Gastroesophageal sphincter (tissue), 4 donors: Measurements from ENCODE around the gene TFPT. TPM values are rescaled to one million over a fixed set of nuclear protein-coding genes. Genes with fewer than 3 reads are reported as not detected.

Source experiments
- ATAC-seq: fragments of 150-250 bp; one replicate; pipeline ENCODE4 v1.9.1; 2016; ENCODE audit warnings: mild to moderate bottlenecking, moderate library complexity
- H3K27ac ChIP-seq, 4 donors: fragments of 200-600 bp; sonication (generic) in 3 of 4; 1 replicate in 3 of 4; 2 replicates in 1 of 4; pipeline ENCODE4 v1.5.1; 2016 to 2019
- H3K27me3 ChIP-seq: fragments of 200-600 bp; sonication (generic); one replicate; pipeline ENCODE4 v1.5.1; 2019
- H3K36me3 ChIP-seq, 2 donors: fragments of 200-600 bp; sonication (generic); one replicate each; pipeline ENCODE4 v1.5.1; 2019; ENCODE audit warnings: control low read depth in 1 of 2
- H3K4me1 ChIP-seq, 3 donors: fragments of 200-600 bp; sonication (generic); 1 replicate in 2 of 3; 2 replicates in 1 of 3; pipeline ENCODE4 v1.5.1; 2016 to 2019; ENCODE audit warnings: control low read depth in 2 of 3
- H3K4me3 ChIP-seq, 2 donors: fragments of 200-600 bp; sonication (generic); one replicate each; pipeline ENCODE4 v1.5.1; 2019; ENCODE audit warnings: mild to moderate bottlenecking in 1 of 2, moderate library complexity in 1 of 2
- H3K9me3 ChIP-seq, 3 donors: fragments of 200-600 bp; sonication (generic); one replicate each; pipeline ENCODE4 v1.5.1; 2017 to 2019; ENCODE audit warnings: control low read depth in 2 of 3
- EP300 ChIP-seq: sonication (generic); formaldehyde crosslinking; IDR thresholded peaks from one replicate; pipeline ENCODE4 v1.6.1; 2017; ENCODE audit warnings: antibody characterized with exemption, mild to moderate bottlenecking
- POLR2A ChIP-seq, 2 donors: fragments of 450-650 bp; IDR thresholded peaks; one replicate each; pipeline ENCODE4 v1.6.1; 2017; ENCODE audit warnings: antibody characterized with exemption in 2 of 2, mild to moderate bottlenecking in 2 of 2, moderate library complexity in 1 of 2
- POLR2AphosphoS5 ChIP-seq: sonication (generic); formaldehyde crosslinking; IDR thresholded peaks from one replicate; pipeline ENCODE4 v1.6.1; 2017; ENCODE audit warnings: antibody characterized with exemption
- WGBS, 2 donors: methylation state at CpG; one replicate each; pipeline ENCODE4 v1.1.5; 2018; ENCODE audit warnings: low coverage in 1 of 2; 5-methylcytosine and 5-hydroxymethylcytosine counted together
- total RNA-seq, 4 donors: library from RNA; depleted of rRNA; stranded (reverse); fragments of >200 nt; gene quantifications; one replicate each; pipeline ENCODE4 v1.1.0, GENCODE V29; 2016
- TF ChIP-seq, protein P1 (sequence below), 4 experiments: fragments of 200-600 bp in 2 of 4; fragments of 450-650 bp in 2 of 4; sonication (generic) in 1 of 4; IDR thresholded peaks; one replicate each; pipeline ENCODE4 v1.5.1; 2017 to 2019; ENCODE audit warnings: antibody characterized with exemption in 4 of 4, mild to moderate bottlenecking in 2 of 4, moderate library complexity in 2 of 4

The TFPT gene
- total RNA-seq, 4 donors from 2014 or later: 12.5 to 20.9 (median 15.2) TPM

DNA sequence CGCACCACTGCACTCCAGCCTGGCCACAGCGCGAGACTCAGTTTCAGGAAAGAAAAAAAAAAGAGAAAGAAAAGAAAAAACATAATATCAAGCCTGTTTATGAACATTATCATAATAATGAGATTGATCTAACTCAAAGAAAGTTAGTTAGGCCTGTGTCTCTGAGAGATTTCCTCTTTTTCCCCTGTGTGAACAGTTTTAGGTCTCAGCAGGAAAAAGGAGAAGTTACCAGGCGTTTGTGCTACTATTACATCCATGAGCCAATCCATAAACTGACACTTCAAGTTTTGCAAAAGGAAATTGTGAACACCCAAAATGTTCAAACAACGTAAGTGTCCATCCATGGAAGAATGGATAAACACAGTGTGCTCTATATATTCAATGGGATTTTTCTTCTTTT is 38.1 kb downstream of the TFPT start:
- TF ChIP-seq POLR2A (IDR thresholded peaks at IDR 0.05) (no peak), POLR2AphosphoS5 (no peak), EP300 (no peak)
- TF ChIP-seq, protein P1, sequence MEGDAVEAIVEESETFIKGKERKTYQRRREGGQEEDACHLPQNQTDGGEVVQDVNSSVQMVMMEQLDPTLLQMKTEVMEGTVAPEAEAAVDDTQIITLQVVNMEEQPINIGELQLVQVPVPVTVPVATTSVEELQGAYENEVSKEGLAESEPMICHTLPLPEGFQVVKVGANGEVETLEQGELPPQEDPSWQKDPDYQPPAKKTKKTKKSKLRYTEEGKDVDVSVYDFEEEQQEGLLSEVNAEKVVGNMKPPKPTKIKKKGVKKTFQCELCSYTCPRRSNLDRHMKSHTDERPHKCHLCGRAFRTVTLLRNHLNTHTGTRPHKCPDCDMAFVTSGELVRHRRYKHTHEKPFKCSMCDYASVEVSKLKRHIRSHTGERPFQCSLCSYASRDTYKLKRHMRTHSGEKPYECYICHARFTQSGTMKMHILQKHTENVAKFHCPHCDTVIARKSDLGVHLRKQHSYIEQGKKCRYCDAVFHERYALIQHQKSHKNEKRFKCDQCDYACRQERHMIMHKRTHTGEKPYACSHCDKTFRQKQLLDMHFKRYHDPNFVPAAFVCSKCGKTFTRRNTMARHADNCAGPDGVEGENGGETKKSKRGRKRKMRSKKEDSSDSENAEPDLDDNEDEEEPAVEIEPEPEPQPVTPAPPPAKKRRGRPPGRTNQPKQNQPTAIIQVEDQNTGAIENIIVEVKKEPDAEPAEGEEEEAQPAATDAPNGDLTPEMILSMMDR (IDR thresholded peaks at IDR 0.05): no peak
- no peaks in the 10 kb centered on the region for H3K36me3 ChIP-seq
- no peak overlapping the region for H3K27ac ChIP-seq
- no peak for ATAC-seq
- H3K9me3 ChIP-seq: peaks cover 0 to 17% (median 0%) of the 10 kb centered on the region in 3 donors
- H3K27me3 ChIP-seq: peaks cover 19% of the 10 kb centered on the region
- no peak overlapping the region for H3K4me3 ChIP-seq
- 73 to 77% methylated on average over 3 to 5 of the region's 5 CpGs for WGBS, 2 donors
- no peaks in the 10 kb centered on the region for H3K4me1 ChIP-seq

- Histone ChIP-seq H3K4me1 (no peaks in the 10 kb centered on the region), H3K4me3 (no peak overlapping the region), H3K9me3 (peaks cover 0 to 2% (median 0%) of the 10 kb centered on the region in 3 donors), H3K27me3 (peaks cover 20% of the 10 kb centered on the region), H3K36me3 (no peaks in the 10 kb centered on the region), H3K27ac (no peak overlapping the region)
- 79 to 93% methylated on average over 5 of the region's 9 CpGs for WGBS, 2 donors
- no peak for TF ChIP-seq POLR2AphosphoS5
- TF ChIP-seq, protein P1 (IDR thresholded peaks at IDR 0.05): no peak
- ATAC-seq: no peak
These were observed 40.6 kb downstream of the TFPT start for GRCh38 chr19:54074851-54075250.

GRCh38 chr19:54073829-54074228 is 41.6 kb downstream of the TFPT start:
- peaks cover 19% of the 10 kb centered on the region for H3K27me3 ChIP-seq
- 80 to 85% methylated on average over 6 to 10 of the region's 10 CpGs for WGBS, 2 donors
- H3K4me3 ChIP-seq: no peak overlapping the region
- TF ChIP-seq POLR2AphosphoS5: no peak
- TF ChIP-seq, protein P1 (IDR thresholded peaks at IDR 0.05): no peak
- no peak for TF ChIP-seq EP300
- no peak for TF ChIP-seq POLR2A (IDR thresholded peaks at IDR 0.05)
- H3K9me3 ChIP-seq: peaks cover 0 to 11% (median 0%) of the 10 kb centered on the region in 3 donors
- H3K4me1 ChIP-seq: no peaks in the 10 kb centered on the region
- H3K36me3 ChIP-seq: no peaks in the 10 kb centered on the region
- ATAC-seq: no peak
- no peak overlapping the region for H3K27ac ChIP-seq

DNA sequence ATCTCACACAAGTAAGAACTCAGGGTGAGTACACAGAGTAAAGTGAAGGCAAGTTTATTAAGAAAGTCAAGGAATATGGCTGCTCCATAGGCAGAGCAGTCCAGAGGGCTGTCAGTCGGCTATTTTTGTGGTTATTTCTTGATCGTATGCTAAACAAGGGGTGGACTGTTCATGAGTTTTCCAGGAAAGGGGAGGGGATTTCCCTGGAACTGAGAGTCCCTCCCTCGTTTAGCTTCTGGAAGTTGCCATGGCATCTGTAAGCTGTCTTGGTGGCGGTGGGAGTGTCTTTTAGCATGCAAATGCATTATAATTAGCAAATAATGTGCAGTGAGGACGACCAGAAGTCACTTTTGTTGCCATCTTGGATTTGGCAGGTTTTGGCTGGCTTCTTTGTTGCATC is 46.0 kb downstream of the TFPT start:
- TF ChIP-seq, protein P1 (IDR thresholded peaks at IDR 0.05): no peak
- TF ChIP-seq EP300: no peak
- TF ChIP-seq POLR2A (IDR thresholded peaks at IDR 0.05): no peak
- TF ChIP-seq POLR2AphosphoS5: no peak
- Histone ChIP-seq H3K27me3 (peaks cover 13% of the 10 kb centered on the region), H3K4me1 (no peaks in the 10 kb centered on the region), H3K4me3 (no peak overlapping the region), H3K9me3 (peaks cover 0 to 11% (median 0%) of the 10 kb centered on the region in 3 donors), H3K27ac (no peak overlapping the region), H3K36me3 (no peaks in the 10 kb centered on the region)
- WGBS, 2 donors: 71 to 82% methylated on average over 3 to 5 of the region's 5 CpGs
- no peak for ATAC-seq

DNA sequence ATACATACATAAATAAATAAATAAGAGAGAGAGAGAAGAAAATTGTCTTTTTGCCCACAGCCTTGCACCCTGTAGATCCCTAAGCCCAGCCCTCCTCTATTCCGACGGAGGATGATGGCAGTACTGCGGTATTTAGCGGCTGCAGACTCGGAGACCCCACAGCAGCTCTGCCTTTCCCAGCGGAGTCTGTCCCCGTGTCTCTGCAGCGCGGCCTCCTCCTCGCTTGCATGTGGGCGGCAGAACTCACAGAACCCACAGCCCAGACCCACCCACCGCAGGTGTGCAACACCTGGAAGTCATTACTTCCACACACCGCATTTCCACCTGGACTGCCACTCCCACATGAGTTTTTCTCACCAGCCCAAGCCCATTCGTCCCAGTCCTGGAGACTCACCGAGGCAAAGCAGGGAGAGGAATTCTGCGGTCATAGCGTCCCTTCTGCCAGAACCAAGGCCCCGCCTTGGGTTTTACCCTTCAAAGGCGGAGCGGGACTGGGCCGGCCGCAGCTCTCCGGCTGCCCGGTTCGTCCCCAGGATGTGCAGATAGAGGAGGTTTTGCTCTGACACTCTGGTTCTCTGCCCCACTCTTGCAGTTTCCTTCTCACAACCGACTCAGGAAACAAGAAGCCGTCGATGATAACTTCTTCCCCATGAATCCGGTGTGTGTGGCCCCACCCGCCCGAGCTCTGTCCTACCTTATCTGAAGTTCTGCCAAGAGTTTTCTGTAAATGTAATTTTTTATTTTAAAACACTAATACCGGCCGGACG is 51.9 kb downstream of the TFPT start, which contains the start of gene VSTM1:
Gene VSTM1 (minus strand): TSS at position 548 of the 767 bp plus-strand sequence. CDS start 120 bp downstream, at position 428.
- 61 to 81% methylated on average over 7 to 11 of the region's 34 CpGs for WGBS, 2 donors

More for the DNA sequence above, 51.9 kb downstream of the TFPT start, which contains the start of gene VSTM1:
- TF ChIP-seq POLR2AphosphoS5: no peak
- TF ChIP-seq, protein P1 (IDR thresholded peaks at IDR 0.05): no peak
- no peak for TF ChIP-seq POLR2A (IDR thresholded peaks at IDR 0.05)
- no peak for TF ChIP-seq EP300
- Histone ChIP-seq H3K9me3 (no peaks in the 10 kb centered on the region), H3K27me3 (peaks cover 43% of the 10 kb centered on the region), H3K36me3 (no peaks in the 10 kb centered on the region), H3K27ac (no peak within 1 kb of the TSS), H3K4me1 (no peaks in the 10 kb centered on the region), H3K4me3 (no peak within 1 kb of the TSS)
- ATAC-seq: no peak
